NB4 (cell line): ENCODE measurements around the gene PRSS48.

Experiments
- POLR2A ChIP-seq: IDR thresholded peaks from 2 replicates; pipeline ENCODE4 v1.6.1; 2011; ENCODE audit warnings: mild to moderate bottlenecking; ENCODE audit not compliant: insufficient read length; ENCODE audit errors: extremely low read depth
- TF ChIP-seq, protein P1 (sequence below): IDR thresholded peaks from one replicate; pipeline ENCODE4 v1.5.1; 2012; ENCODE audit warnings: low read depth, low read length

DNA sequence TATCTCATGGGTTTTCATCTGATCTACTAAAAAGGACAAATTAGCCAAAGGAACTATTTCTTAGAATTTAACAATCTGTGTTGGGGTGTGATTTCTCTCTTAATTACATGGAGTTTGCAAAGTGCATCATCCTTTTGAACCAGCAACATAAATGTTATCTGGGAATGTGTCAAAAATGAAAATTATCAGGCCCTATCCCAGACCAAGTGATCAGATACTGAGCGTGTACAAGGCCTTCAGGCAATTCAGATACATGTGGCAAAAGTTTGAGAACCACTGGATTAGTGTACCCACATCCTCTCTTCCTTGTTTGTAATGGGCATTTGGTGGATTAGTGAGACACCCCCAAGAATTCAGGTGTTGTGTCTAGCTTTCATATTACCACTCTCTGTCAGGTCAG is 44.6 kb downstream of the PRSS48 start:
- TF ChIP-seq, protein P1, sequence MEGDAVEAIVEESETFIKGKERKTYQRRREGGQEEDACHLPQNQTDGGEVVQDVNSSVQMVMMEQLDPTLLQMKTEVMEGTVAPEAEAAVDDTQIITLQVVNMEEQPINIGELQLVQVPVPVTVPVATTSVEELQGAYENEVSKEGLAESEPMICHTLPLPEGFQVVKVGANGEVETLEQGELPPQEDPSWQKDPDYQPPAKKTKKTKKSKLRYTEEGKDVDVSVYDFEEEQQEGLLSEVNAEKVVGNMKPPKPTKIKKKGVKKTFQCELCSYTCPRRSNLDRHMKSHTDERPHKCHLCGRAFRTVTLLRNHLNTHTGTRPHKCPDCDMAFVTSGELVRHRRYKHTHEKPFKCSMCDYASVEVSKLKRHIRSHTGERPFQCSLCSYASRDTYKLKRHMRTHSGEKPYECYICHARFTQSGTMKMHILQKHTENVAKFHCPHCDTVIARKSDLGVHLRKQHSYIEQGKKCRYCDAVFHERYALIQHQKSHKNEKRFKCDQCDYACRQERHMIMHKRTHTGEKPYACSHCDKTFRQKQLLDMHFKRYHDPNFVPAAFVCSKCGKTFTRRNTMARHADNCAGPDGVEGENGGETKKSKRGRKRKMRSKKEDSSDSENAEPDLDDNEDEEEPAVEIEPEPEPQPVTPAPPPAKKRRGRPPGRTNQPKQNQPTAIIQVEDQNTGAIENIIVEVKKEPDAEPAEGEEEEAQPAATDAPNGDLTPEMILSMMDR, result no peak
- no peak for TF ChIP-seq POLR2A
